ENCODE results near the gene SPRYD7. TPM values are rescaled to one million over a fixed set of nuclear protein-coding genes. Genes with fewer than 3 reads are reported as not detected.
A peak's percentile ranks its signal among the peaks of the same experiment; 100 is the strongest.

Gene SPRYD7
- total and polyA plus RNA-seq, 12 donors = 10.0 to 14.4 (median 12.5) TPM

GRCh38 chr13:49977992-49978391, 41.9 kb upstream of the SPRYD7 start:
- Histone ChIP-seq H3K9me3 (no peaks in the 10 kb centered on the region), H3K36me3 (peaks cover 0 to 25% (median 0%) of the 10 kb centered on the region in 9 donors), H3K27me3 (no peaks in the 10 kb centered on the region), H3K4me3 (no peak overlapping the region), H3K4me1 (peaks cover 0 to 5% (median 0%) of the 10 kb centered on the region in 9 donors), H3K27ac (peak overlapping the region in 3 of 10 donors; percentile 12 to 46 (median 19))
- TF ChIP-seq CTCF (IDR thresholded peaks at IDR 0.05) = no peak
- intact Hi-C loops (cut with DNase I) = loop anchor here (2.0 to 10.0 kb wide), 15 partner anchors 547 to 1094 kb away; no protein-coding TSS in a partner anchor
- no peak for ATAC-seq
- DNase-seq = no peak
- WGBS, 2 donors = 71 to 80% methylated on average over 3 of the region's 3 CpGs

- Histone ChIP-seq H3K4me1 (peaks cover 0 to 5% (median 0%) of the 10 kb centered on the region in 9 donors), H3K9me3 (no peaks in the 10 kb centered on the region), H3K27ac (no peak overlapping the region), H3K4me3 (no peak overlapping the region), H3K36me3 (peaks cover 0 to 31% (median 0%) of the 10 kb centered on the region in 9 donors), H3K27me3 (no peaks in the 10 kb centered on the region)
- intact Hi-C loops (cut with DNase I) = loop anchor here (2.0 to 10.0 kb wide), 15 partner anchors 548 to 1096 kb away; no protein-coding TSS in a partner anchor
- peak; percentile 64 to 85 (median 80) for ATAC-seq
- whole genome bisulfite sequencing, 2 donors = 51 to 57% methylated on average over 8 of the region's 8 CpGs
- peak; percentile 57 to 71 for DNase-seq
- TF ChIP-seq CTCF (IDR thresholded peaks at IDR 0.05) = peak; percentile 71 to 94 (median 87)
These were observed 40.4 kb upstream of the SPRYD7 start for GRCh38 chr13:49976314-49977258.

GRCh38 chr13:49975826-49976225, 39.7 kb upstream of the SPRYD7 start:
- intact Hi-C loops (cut with DNase I) = loop anchor here (2.0 to 10.0 kb wide), 15 partner anchors 549 to 1096 kb away; no protein-coding TSS in a partner anchor
- TF ChIP-seq CTCF (IDR thresholded peaks at IDR 0.05) = no peak
- Histone ChIP-seq H3K4me1 (peaks cover 0 to 5% (median 0%) of the 10 kb centered on the region in 9 donors), H3K27ac (no peak overlapping the region), H3K36me3 (peaks cover 0 to 34% (median 0%) of the 10 kb centered on the region in 9 donors), H3K27me3 (no peaks in the 10 kb centered on the region), H3K9me3 (no peaks in the 10 kb centered on the region), H3K4me3 (no peak overlapping the region)
- ATAC-seq (no peak), DNase-seq (no peak)
- WGBS, 2 donors = 87 to 97% methylated on average over 1 of the region's 1 CpG

- Histone ChIP-seq H3K9me3 (no peaks in the 10 kb centered on the region), H3K27me3 (no peaks in the 10 kb centered on the region), H3K27ac (no peak overlapping the region), H3K4me3 (no peak overlapping the region), H3K36me3 (peaks cover 0 to 41% (median 0%) of the 10 kb centered on the region in 9 donors), H3K4me1 (peaks cover 0 to 4% (median 0%) of the 10 kb centered on the region in 9 donors)
- DNase-seq (no peak), ATAC-seq (no peak)
- TF ChIP-seq CTCF (IDR thresholded peaks at IDR 0.05) = no peak
- intact Hi-C loops (cut with DNase I) = loop anchor here in 7 of 10 donors (5.0 to 10.0 kb wide), 6 partner anchors 552 to 1092 kb away; no protein-coding TSS in a partner anchor
- 93 to 95% methylated on average over 4 of the region's 4 CpGs for WGBS, 2 donors
These were observed 36.6 kb upstream of the SPRYD7 start for GRCh38 chr13:49972709-49973108.

All from heart right ventricle (tissue), 16 donors.